G401.6 (cell line): Measurements from ENCODE around the gene TEX38.
"Not testable (repeated sequence)": the region's sequence is repeated elsewhere in the genome, so short reads cannot be mapped to it uniquely, and the experiment has no call there.

ENCODE experiments used
- FAIRE-seq: peaks from 2 replicates; lab custom pipeline; 2012; peaks lifted over from hg19 to GRCh38; lab: Jason Lieb, UNC

Gene TEX38

DNA sequence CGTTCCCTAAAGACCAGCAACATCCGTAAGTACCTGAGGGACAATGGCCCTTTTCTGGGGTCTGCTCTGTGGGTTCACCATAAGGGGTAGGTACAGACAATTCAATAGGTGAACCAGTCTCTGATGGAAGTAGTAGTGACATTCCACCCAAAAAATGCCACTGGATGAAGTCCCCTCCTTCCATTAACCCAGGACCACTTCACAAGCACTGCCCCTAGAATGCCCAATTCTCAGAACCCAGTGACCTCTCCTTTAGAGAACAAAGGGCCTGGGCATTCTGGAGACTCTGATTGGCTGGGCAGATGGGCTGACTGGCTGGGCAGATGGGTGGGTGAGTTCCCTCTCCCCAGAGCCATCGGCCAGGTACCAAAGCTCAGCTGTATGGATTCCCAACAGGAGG lies at the start of gene TEX38:
TSS of gene TEX38 (plus strand) at position 301 of the 400 bp plus-strand sequence. CDS start at position 382, 81 bp downstream.
- no peak for FAIRE-seq

DNA sequence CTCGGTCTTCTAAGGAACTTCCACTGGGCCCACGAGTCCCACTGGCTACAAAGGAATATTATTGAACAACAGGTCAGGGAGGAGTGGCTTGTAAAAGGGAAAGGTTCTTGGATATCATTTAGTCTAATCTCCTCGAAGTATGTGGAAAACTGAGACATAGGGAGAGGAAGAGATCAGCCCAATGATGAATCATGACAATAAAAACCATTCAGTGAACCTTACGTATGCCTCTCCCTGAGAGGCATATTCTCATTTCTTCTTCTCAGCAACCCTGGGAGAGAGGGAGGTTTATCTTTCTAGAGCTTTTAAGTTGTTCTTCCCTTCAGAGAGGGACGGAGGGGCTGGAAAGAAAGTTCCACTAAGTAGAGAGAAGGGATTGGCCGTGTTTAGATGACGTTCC lies 49.7 kb upstream of the TEX38 start:
- FAIRE-seq, result no peak

DNA sequence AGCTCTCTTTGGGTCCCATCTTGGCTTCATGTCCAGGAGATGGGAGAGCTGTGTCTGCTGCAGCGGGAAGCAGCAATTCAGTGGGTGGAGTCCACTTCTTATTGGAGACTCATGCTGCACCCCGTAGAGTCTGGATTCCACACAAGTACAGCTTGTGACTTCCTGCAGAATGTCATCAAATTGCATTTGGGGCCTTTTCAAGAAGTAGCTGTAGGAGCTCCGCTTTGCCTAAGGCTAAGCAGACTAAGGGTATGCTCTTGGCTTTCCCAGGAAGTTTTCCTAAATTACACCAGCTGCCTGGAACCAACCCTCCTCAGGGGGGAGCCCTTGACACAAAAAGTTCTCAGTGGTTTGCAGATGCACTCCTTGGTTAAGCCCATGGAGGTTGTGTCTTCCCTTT lies 49.3 kb upstream of the TEX38 start:
- FAIRE-seq, result no peak

DNA sequence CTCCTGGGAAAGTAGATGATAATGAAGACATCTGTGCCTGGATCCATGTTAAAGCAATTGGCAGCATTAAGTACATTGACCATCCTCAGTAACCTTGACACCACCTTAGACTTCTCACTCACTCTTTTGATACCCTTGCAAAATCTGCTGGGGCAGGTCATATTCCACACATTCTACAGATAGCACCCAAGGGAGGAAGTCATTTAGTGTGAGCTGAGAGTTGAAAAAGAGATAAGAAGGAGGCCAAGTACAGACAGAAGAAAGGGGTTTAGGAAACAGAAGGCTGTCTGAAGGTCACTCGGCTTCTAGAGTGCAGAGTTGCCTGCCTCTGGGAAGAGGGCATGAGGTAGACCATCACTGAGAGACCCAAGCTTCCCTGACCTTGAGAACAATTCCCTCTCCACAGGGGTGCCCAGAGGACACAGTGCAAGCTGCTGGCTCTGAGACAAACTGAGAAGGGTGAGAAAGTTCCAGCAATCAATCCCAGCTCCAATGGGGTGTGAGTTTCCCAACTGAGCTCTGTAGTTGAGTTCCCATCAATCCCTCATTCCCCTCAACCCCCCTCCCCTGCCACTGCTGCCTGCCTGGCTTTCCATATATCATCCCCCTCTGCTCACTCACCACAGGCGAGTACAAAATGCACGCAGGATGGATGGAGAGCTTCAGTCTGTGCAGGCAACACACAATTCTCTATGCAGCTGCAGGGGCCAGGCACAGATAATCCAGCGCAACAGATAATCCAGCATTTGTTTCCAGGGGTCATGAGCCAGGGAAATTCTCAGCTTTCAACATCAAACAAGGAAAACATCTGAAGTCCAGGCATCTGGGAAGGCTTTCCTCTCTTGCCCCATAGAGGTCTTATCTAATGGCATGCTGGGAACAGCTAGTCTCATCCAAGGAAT lies 47.7 kb upstream of the TEX38 start:
- no peak for FAIRE-seq

DNA sequence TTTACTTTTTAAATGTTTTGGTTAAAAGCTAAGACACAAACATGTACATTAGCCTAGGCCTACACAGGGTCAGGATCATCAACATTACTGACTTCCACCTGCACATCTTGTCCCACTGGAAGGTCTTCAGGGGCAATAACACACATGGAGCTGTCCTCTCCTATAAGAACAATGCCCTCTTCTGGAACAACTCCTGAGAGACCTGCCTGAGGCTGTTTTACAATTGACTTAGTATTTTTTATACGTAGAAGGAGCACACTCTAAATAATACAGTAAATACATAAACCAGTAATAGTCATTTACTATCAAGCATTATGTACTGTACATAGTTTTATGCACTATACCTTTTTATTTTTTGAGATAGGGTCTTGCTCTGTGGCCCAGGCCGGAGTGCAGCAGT lies 40.9 kb upstream of the TEX38 start:
- FAIRE-seq, result no peak

DNA sequence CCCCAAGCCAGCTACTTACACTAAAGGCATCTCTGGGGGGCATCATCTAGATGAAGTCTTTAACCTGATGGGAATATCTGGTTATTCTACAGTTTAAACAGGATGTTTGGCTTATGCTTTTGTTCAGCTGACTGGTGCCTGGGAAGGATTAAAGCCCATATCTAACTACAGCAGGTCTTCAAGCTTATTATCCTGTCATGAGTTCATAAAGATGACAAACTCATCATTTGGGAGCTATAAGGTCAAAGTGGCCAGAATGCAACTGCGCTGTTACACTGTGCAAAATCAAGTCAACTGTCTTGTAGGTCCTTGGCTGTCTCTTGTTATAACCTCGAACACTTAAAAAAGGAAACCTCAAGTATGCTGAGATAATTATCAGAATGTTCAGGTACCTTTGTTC lies 36.4 kb upstream of the TEX38 start:
- no peak for FAIRE-seq

DNA sequence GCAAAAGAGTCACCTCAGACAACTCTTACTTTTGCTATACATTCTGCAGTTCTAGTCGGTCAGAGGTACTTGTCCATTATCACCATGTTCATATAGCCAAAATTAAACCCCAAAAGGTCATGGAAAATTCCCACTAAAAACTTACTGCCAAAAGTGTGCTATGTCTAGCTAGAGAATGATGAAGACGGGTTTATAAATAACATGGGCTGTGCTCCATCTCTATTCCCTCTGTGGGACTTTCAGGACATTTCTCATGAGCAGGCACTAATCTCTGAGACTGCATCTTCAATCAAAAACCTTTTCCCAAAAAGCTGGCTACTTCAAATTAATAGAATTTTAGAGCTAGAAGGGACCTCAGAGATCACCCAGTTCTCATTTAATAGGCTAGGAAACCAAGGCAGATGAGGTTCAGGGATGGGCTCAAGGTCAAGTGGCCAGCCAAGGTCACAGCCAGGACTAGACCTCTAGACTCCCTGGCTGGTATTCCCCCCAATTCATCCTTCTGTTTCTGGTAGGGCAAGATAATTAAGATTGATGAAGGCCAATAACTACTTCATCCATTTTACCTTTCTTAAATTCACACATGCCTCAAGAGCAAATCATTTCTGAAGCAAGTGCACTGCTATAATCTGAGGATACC lies 34.1 kb upstream of the TEX38 start:
- FAIRE-seq, result no peak

DNA sequence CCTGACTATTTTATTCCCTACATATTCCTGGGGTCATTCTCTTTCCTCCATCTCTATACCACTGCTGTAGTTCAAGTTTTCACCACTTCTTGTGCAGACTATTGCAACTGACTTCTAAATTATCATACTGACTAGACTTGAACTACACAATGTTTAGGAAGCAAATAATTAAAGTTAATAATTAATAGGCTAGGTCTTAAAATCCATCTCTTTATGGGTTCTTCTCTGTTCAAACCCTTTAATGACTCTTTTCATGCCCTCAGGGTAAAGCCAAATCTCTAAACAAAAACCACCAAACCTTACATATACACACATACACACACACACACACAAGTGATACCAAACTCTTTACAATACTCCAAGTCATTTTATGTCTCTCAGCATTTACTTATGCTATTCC lies 32.7 kb upstream of the TEX38 start:
- no peak for FAIRE-seq

DNA sequence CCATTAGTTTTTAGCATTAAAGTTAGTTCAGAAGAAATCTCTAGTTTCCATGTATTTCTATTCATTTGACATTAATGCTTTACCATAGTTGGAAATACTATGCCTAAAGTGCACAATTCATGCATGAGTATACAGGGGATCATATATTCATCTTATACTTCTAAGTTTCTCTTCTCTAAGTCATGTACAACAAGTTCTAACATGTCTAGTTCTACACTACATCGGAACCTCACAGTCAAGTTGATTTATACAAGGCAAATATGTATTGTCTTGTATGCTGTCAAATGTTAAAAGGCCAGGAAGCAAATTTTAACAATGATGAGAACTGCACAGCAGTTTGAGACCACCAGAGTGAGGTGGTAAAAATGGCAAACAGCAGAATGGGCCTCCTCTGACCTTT lies 32.1 kb upstream of the TEX38 start:
- no peak for FAIRE-seq

DNA sequence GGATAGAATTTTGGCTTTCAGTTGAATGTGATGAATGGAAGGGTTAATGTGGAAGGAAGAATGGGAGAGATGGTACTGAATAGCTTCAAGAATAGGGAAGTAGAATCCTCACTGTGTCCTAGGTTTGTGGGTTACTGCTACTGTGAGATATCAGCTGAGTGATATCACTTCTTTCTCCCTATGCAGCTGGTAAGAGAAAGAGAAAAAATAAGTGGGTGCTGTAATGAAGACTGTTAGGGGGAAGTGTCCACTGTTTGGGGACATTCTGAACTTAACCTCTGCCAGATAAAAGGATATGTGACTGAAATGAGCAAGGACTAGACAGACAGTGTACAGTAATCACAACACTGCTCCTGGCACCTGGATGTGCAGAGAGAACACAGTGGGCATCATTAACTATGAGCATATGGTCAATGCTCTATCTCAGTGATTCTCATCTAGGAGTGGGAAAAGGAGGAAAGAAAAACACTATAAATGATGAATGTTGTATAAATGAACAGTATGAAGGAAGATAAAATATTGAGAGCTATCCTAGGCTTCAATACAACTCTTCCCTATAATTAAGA lies 29.5 kb upstream of the TEX38 start:
- FAIRE-seq, result no peak

DNA sequence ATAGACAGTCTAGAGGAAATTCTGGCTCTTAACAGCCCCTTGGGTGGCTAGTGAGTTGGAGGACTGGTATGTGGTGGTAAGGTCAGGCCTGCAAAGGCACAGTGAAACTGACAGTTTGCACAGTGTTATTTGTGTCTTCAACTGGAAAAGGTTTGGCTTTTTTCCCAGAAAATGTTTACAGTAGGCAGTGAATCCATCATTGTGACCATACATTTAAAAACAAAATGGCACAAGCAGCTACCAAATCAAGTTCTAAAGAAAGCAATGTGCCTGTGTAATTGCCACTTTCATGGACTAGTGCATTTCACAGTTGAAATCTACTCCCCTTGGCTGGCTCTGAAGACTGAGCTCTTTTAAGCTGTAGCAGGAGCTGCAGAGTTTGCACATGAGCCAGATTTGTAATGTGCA lies 28.3 kb upstream of the TEX38 start:
- no peak for FAIRE-seq

DNA sequence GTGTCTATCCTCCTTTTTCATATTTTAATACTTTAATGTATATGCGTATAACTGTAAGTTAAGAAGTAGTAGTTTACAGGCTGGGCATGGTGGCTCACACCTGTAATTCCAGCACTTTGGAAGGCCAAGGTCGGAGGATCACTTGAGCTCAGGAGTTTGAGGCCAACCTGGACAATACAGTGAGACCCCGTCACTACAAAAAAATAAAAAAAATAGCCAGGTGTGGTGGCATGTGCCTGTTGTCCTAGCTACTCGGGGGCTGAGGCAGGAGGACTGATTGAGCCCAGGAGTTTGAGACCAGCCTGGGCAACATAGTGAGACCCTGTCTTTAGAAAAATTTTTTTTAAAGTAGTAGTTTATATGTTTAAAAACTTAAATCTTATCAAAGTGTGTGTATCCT lies 25.8 kb upstream of the TEX38 start:
- no peak for FAIRE-seq

DNA sequence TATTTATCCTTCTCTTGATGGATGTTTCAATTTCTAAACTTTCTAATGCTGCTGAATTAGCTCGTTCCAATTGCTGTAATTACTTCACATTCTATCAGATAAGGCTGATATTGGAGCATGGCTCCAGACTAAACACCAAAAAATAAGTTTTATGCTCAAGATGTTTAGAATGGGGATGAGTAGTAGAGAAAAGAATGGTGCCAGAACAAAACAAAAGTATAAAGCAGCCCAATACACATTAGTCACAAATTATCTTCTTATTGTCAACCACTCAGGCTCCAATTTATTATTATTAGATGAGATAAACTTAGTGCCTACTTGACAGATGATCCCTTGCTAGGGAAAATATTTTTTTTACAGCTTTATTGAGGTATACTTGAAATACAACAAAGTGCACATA lies 25.3 kb upstream of the TEX38 start:
- no peak for FAIRE-seq

DNA sequence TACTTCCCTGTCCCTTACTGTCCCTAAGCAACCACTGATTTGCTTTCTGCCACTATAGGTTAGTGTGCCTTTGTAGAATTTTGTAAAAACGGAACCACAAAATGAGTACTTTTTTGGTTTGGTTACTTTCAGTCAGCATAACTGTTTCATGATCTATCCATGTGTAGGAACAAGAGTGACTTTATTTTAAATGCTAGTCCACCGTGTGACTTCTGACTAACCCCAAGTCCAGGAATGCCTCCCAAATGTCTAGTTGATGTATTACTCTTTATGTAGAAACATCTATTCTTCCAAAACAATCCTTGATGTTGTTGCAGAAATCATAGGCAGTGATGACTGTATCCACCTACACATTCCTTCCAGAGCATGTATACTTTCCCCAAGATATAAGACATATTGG lies 24.8 kb upstream of the TEX38 start:
- FAIRE-seq, result no peak

DNA sequence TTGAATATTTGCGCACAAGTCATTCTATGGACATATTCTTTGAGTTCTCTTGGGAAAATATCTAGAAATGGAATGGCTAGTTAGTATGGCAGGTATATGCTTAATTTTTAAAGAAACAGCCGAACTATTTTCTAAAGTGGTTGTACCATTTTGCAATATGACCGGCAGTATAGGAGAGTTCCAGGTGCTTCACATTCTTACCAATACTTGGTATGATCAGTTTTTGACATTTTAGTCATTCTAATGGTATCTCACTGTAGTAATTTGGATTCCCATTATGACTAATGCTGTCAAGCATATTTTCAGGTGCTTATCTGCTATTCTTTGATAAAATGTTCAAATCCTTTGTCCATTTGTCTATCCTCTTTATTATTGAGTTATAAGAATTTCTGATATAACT lies 24.0 kb upstream of the TEX38 start:
- no peak for FAIRE-seq

DNA sequence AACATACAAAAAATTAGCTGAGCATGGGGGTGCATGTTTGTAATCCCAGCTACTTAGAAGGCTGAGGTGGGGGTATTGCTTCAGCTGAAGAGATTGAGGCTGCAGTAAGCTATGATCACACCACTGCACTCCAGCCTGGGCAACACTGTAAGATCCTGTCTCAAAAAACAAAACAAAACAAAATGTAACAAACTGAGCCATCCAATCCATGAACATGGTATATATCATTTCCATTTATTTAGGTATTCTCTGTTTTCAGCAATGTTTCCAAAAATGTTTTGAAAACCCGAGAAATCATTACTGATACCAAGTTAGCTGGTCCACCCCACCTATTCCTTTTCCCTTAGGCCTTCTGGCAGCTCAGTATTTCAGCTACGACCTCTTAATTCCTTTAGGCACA lies 21.9 kb upstream of the TEX38 start:
- FAIRE-seq, result no peak

DNA sequence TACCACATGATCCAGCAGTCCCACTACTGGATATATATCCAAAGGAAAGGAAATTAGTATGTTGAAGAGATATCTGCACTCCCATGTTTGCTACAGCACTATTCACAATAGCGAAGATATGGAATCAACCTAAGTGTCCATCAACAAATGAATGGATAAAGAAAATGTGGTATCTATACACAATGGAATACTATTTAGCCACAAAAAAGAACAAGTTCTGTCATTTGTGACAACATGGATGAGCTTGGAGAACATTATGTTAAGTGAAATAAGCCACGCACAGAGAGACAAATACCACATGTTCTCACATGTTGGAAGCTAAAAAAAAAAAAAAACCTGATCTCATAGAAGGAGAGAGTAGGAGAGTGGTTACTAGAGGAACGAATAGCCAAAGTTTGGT lies 21.2 kb upstream of the TEX38 start:
- no peak for FAIRE-seq

DNA sequence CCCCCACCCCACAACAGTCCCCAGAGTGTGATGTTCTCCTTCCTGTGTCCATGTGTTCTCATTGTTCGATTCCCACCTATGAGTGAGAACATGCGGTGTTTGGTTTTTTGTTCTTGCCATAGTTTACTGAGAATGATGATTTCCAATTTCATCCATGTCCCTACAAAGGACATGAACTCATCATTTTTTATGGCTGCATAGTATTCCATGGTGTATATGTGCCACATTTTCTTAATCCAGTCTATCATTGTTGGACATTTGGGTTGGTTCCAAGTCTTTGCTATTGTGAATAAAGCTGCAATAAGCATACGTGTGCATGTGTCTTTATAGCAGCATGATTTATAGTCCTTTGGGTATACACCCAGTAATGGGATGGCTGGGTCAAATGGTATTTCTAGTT lies 20.5 kb upstream of the TEX38 start:
- not testable (repeated sequence) for FAIRE-seq

DNA sequence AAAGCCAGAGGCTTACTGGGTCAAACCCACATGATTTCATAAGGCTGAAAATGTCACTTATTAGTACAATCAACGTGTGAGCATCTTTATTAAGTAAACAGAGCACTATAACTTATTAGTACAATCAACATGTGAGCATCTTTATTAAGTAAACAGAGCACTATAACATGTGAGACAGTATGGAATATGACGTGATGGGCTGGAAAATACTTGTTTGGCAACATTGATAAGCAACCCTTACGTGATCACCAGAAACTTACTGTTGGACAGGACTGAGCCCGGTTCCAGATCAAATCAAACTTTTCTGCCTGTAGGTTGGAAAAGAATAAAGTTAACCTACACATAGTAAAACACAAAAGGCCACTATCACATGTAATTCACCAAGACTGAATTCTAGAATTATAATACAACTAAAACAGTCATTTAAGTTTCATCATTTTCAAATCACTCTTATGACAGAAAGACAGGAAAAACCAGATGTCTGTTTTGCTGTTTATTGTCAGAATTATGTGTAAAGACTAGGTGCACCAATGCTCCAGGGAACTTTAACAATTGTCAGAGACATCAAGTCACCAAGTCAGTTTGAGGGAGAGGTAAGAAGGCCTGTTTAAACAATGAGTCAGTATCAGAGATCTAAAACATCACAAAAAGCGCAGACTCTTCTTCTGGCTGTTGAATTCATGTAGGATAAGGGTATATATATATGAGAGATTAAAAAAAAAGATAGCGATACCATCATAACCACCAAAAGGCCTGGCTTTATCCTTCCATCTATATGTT lies 19.1 kb upstream of the TEX38 start:
- FAIRE-seq, result no peak

DNA sequence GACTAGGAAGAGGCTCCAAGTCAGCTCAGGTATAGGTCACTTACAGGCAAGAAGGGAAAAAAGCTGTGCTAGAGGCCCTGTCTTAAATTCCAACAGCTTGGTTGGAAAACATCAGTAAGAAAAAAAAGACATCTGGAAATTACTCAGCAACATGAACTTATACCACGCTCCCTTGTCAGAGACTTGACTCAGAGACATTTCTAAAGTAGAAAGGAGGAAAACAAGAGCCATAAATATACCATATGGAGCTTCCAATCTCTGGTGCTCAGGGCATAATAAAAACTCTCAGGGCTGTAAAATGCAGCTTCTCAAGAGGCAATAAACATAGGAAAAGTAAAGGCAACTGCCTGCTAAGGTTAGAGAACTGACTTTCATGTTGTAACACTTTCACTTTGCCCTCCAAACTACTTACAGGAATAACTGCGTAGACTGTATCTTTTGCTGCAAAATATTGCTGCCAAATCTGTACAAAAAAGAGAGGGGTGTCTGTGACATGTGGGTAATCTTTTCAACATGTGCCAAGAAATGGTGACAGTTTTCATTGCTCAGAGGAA lies 18.2 kb upstream of the TEX38 start:
- no peak for FAIRE-seq

DNA sequence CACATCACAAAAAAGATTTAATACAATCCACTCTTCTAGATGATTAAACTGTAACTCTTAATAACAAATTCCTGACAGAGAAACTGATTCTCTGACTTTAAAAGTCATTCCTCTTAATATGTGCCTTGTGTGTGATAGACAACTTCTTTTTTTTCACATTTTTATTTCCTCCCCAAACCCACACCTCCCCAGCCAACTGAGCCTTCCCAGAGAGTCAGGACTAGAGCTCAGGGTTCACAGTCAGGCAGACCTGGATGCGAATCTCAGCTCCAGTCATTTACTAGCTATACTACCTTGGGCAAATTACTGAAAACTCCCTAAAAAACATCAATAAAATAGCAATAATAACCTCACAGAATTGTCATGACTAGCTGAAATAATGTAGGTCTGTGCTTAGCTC lies 17.6 kb upstream of the TEX38 start:
- FAIRE-seq, result no peak

DNA sequence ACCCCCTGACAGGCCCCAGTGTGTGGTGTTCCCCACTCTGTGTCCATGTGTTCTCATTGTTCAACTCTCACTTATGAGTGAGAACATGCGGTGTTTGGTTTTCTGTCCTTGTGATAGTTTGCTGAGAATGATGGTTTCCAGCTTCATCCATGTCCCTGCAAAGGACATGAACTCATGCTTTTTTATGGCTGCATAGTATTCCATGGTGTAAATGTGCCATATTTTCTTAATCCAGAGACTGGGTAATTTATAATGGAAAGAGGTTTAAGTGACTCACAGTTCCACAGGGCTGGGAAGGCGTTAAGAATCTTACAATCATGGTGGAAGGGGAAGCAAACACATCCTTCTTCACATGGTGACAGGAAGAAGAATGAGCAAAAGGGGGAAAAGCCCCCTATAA lies 17.0 kb upstream of the TEX38 start:
- not testable (repeated sequence) for FAIRE-seq

DNA sequence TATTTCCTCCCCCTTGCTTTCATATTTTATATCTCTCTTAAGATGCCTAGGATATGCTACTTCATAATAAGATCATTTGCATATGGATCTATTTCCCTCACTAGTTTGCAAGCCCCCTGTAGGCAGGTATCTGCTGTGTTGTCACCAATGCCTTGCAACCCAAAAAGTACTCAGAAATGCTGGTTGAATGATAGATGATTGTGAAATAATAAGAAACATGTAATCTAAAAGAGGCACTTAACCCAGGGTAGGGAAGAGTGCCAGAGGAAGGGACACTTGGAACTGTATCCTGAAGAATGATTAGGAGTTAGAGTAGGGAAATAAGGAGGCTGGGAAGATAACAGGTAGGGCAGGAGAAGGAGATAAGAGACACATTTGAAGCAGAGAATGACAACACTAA lies 15.8 kb upstream of the TEX38 start:
- FAIRE-seq, result no peak
